ENCODE measurements around the gene TMEM127. TPM values are rescaled to one million over a fixed set of nuclear protein-coding genes. Genes with fewer than 3 reads are reported as not detected.

Gene TMEM127
- total RNA-seq, 1 donor, result 27.2 TPM

- no peak for DNase-seq (ENCODE audit: low read depth)
- no peak overlapping the region for H3K4me3 ChIP-seq (ENCODE audit: low read depth, low read length)
- no peak for TF ChIP-seq CTCF (IDR thresholded peaks at IDR 0.05; ENCODE audit: insufficient read depth, low read depth, low read length)
These were observed 52.4 kb downstream of the TMEM127 start for GRCh38 chr2:96213379-96213778.

- no peak overlapping the region for H3K4me3 ChIP-seq (ENCODE audit: low read depth, low read length)
These were observed 53.5 kb downstream of the TMEM127 start for GRCh38 chr2:96212339-96212738.

GRCh38 chr2:96209729-96210085, 56.1 kb downstream of the TMEM127 start:
- TF ChIP-seq CTCF (IDR thresholded peaks at IDR 0.05; ENCODE audit: insufficient read depth, low read depth, low read length), result no peak
- DNase-seq (ENCODE audit: low read depth), result no peak
- H3K4me3 ChIP-seq (ENCODE audit: low read depth, low read length), result peak overlapping the region; percentile 92

More at GRCh38 chr2:96212339-96212738, 53.5 kb downstream of the TMEM127 start:
- DNase-seq (ENCODE audit: low read depth), result no peak
- no peak for TF ChIP-seq CTCF (IDR thresholded peaks at IDR 0.05; ENCODE audit: insufficient read depth, low read depth, low read length)

- no peak for DNase-seq (ENCODE audit: low read depth)
- no peak for TF ChIP-seq CTCF (IDR thresholded peaks at IDR 0.05; ENCODE audit: insufficient read depth, low read depth, low read length)
- H3K4me3 ChIP-seq (ENCODE audit: low read depth, low read length), result peak overlapping the region; percentile 92
These were observed 56.6 kb downstream of the TMEM127 start for GRCh38 chr2:96209011-96209728.

DNA sequence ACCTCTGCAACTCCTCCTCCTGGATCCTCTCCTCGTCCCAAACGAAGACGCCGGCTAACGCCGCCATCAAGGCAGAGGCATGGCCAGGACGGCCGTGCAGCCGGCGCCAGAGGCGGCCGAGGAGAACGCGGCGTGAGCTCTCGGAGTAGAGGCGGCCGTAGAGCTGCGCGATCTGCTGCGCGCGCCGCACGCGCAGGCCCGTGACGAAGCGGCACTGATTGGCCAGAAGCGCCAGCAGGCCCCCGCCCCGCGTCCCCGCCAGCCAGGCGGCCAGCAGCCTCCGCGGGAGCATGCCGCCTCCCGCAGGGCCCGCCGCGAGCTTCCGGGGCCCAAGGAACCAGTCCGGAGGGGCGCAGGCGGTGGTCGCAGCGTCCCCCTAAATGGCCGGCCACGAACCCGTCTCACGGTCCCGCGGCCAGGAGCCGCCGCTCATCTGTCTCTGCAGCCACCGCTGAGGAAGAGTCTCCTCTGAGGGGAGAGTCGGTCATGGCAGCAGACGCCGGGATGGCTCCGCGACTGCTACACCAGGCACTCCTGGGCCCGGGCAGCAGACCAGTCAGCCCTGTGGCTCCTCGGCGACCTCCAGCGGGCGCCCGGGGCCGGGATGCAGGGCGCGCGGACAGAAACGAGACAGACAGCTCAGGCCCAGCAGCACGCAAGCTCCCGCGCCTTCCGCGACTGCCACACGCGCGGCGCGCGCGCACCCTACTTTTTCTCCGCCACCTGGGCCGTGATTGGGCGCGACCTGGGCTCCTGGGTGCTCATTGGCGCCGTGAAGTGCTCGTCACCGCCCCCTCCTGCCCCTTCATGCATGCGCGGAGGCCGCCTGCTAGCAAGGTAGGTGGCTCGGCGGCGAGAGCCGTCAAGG, 57.4 kb downstream of the TMEM127 start, which contains the start of gene STARD7:
STARD7 (minus strand) TSS at position 685 of the 868 bp plus-strand sequence; CDS start at position 292, 393 bp downstream.
- DNase-seq (ENCODE audit: low read depth), result peak; percentile 98
- TF ChIP-seq CTCF (IDR thresholded peaks at IDR 0.05; ENCODE audit: insufficient read depth, low read depth, low read length), result peak; percentile 4

DNA sequence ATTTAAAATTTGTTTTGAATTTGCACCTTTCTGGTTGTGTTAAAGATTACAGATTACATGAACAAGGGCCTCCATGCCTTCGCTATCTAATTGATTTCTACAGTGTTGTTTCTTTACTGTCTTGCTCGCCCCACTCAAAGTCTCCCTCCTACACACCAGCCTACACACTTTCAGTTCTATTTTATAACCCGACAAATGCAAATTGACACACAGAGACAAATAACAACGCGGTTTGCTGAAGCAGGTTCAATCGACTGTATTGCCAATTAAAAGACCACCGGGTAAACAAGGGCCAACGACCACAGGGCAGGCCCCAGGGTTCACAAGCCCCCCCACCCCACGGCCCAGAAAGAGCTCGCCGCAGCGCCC, 58.0 kb downstream of the TMEM127 start:
- H3K4me3 ChIP-seq (ENCODE audit: low read depth, low read length), result peak overlapping the region; percentile 92
- DNase-seq (ENCODE audit: low read depth), result no peak
- no peak for TF ChIP-seq CTCF (IDR thresholded peaks at IDR 0.05; ENCODE audit: insufficient read depth, low read depth, low read length)

More for the DNA sequence above, 57.4 kb downstream of the TMEM127 start, which contains the start of gene STARD7:
- H3K4me3 ChIP-seq (ENCODE audit: low read depth, low read length), result peak within 1 kb of the TSS; percentile 92

Measured in fibroblast of villous mesenchyme (primary cell).